Nephron progenitor cell (in vitro differentiated cells): Measurements from ENCODE around the gene WDR62.
"Not testable (repeated sequence)": the region's sequence is repeated elsewhere in the genome, so short reads cannot be mapped to it uniquely, and the experiment has no call there.

ENCODE experiments used
- DNase-seq: peaks from one replicate; pipeline ENCODE4 v3.0.0; 2021
- H3K27ac Mint-ChIP-seq: 2 replicates; pipeline ENCODE4 v1.8.0; 2021; ENCODE audit warnings: mild to moderate bottlenecking, moderate library complexity, mixed read lengths
- H3K27me3 Mint-ChIP-seq: 2 replicates; pipeline ENCODE4 v1.8.0; 2021; ENCODE audit warnings: mild to moderate bottlenecking, low read depth, mixed read lengths; ENCODE audit not compliant: poor library complexity
- H3K36me3 Mint-ChIP-seq: 2 replicates; pipeline ENCODE4 v1.8.0; 2021; ENCODE audit warnings: low read depth, mixed read lengths
- H3K4me1 Mint-ChIP-seq: 2 replicates; pipeline ENCODE4 v1.8.0; 2021; ENCODE audit warnings: mixed read lengths
- H3K4me3 Mint-ChIP-seq: 2 replicates; pipeline ENCODE4 v1.8.0; 2021; ENCODE audit warnings: mild to moderate bottlenecking, moderate library complexity, mixed read lengths
- H3K9me3 Mint-ChIP-seq: 2 replicates; pipeline ENCODE4 v1.8.0; 2021; ENCODE audit warnings: mild to moderate bottlenecking, moderate library complexity, mixed read lengths
- CTCF ChIP-seq: fragments of 200-600 bp; sonication (generic); IDR thresholded peaks from 2 replicates; pipeline ENCODE4 v1.5.0; 2021; ENCODE audit warnings: antibody characterized with exemption

The WDR62 gene

GRCh38 chr19:36120092-36120983 lies 65.6 kb downstream of the WDR62 start:
- peaks cover 5% of the 10 kb centered on the region for H3K27me3 Mint-ChIP-seq
- H3K9me3 Mint-ChIP-seq = no peaks in the 10 kb centered on the region
- no peak for TF ChIP-seq CTCF
- DNase-seq = no peak
- no peak overlapping the region for H3K27ac Mint-ChIP-seq
- H3K4me1 Mint-ChIP-seq = peaks cover 25% of the 10 kb centered on the region
- H3K4me3 Mint-ChIP-seq = no peak overlapping the region
- peaks cover 46% of the 10 kb centered on the region for H3K36me3 Mint-ChIP-seq

GRCh38 chr19:36120984-36121358 lies 66.3 kb downstream of the WDR62 start:
- Mint-ChIP-seq H3K36me3 (peaks cover 52% of the 10 kb centered on the region), H3K27me3 (peaks cover 4% of the 10 kb centered on the region), H3K4me3 (no peak overlapping the region), H3K27ac (no peak overlapping the region), H3K9me3 (no peaks in the 10 kb centered on the region), H3K4me1 (peaks cover 24% of the 10 kb centered on the region)
- no peak for TF ChIP-seq CTCF
- DNase-seq = no peak

- Mint-ChIP-seq H3K4me3 (no peak overlapping the region), H3K4me1 (peaks cover 19% of the 10 kb centered on the region), H3K36me3 (peaks cover 49% of the 10 kb centered on the region), H3K27me3 (peaks cover 4% of the 10 kb centered on the region), H3K27ac (peak overlapping the region; percentile 54), H3K9me3 (no peaks in the 10 kb centered on the region)
- no peak for TF ChIP-seq CTCF
- DNase-seq = no peak
Measured at GRCh38 chr19:36121486-36122124, 66.9 kb downstream of the WDR62 start.

GRCh38 chr19:36125557-36125956 lies 70.9 kb downstream of the WDR62 start:
- DNase-seq = no peak
- no peak overlapping the region for H3K4me3 Mint-ChIP-seq
- TF ChIP-seq CTCF = no peak
- H3K4me1 Mint-ChIP-seq = peaks cover 5% of the 10 kb centered on the region
- peaks cover 4% of the 10 kb centered on the region for H3K27me3 Mint-ChIP-seq
- H3K27ac Mint-ChIP-seq = no peak overlapping the region
- peaks cover 22% of the 10 kb centered on the region for H3K36me3 Mint-ChIP-seq
- H3K9me3 Mint-ChIP-seq = no peaks in the 10 kb centered on the region

- Mint-ChIP-seq H3K9me3 (no peaks in the 10 kb centered on the region), H3K4me3 (peak overlapping the region; percentile 88), H3K4me1 (peaks cover 5% of the 10 kb centered on the region), H3K27me3 (peaks cover 7% of the 10 kb centered on the region), H3K36me3 (peaks cover 10% of the 10 kb centered on the region), H3K27ac (peak overlapping the region; percentile 98)
- no peak for TF ChIP-seq CTCF
- DNase-seq = peak; percentile 16
Measured at GRCh38 chr19:36128392-36128736, 73.7 kb downstream of the WDR62 start.

- H3K9me3 Mint-ChIP-seq, H3K27ac Mint-ChIP-seq, H3K4me1 Mint-ChIP-seq, H3K36me3 Mint-ChIP-seq, DNase-seq, H3K4me3 Mint-ChIP-seq: not testable (repeated sequence)
- H3K27me3 Mint-ChIP-seq = peaks cover 14% of the 10 kb centered on the region
Measured at GRCh38 chr19:36131221-36131620, 76.5 kb downstream of the WDR62 start.

GRCh38 chr19:36134867-36135266 lies 80.2 kb downstream of the WDR62 start:
- not testable (repeated sequence) for DNase-seq

More at GRCh38 chr19:36134867-36135266, 80.2 kb downstream of the WDR62 start:
- H3K27ac Mint-ChIP-seq, H3K9me3 Mint-ChIP-seq, H3K4me3 Mint-ChIP-seq, H3K4me1 Mint-ChIP-seq, H3K36me3 Mint-ChIP-seq: not testable (repeated sequence)
- H3K27me3 Mint-ChIP-seq = peaks cover 11% of the 10 kb centered on the region
